Smooth muscle cell (in vitro differentiated cells): ENCODE results near the gene DLX1. TPM values are rescaled to one million over a fixed set of nuclear protein-coding genes. Genes with fewer than 3 reads are reported as not detected.

Experiments used
- DNase-seq: peaks from one replicate; lab custom pipeline; 2025; ENCODE audit not compliant: unreplicated experiment; lab: John Stamatoyannopoulos, UW
- H2AFZ ChIP-seq: fragments of 200-600 bp; sonication (generic); 2 replicates; pipeline ENCODE4 v1.6.0; 2016; ENCODE audit warnings: antibody characterized with exemption, low read depth, mild to moderate bottlenecking
- H3F3A ChIP-seq: fragments of 200-600 bp; sonication (generic); 2 replicates; pipeline ENCODE4 v1.6.0; 2017; ENCODE audit warnings: antibody characterized with exemption, low read depth
- H3K27ac ChIP-seq: fragments of 200-600 bp; sonication (generic); 2 replicates; pipeline ENCODE4 v1.5.1; 2016; ENCODE audit warnings: low read depth, mild to moderate bottlenecking
- H3K27me3 ChIP-seq: fragments of 200-600 bp; sonication (generic); 2 replicates; pipeline ENCODE4 v1.6.1; 2016; ENCODE audit warnings: low read depth, mild to moderate bottlenecking
- H3K36me3 ChIP-seq: fragments of 200-600 bp; sonication (generic); 2 replicates; pipeline ENCODE4 v1.5.1; 2016; ENCODE audit warnings: low read depth
- H3K4me1 ChIP-seq: fragments of 200-600 bp; sonication (generic); 2 replicates; pipeline ENCODE4 v1.5.1; 2016; ENCODE audit warnings: low read depth
- H3K4me2 ChIP-seq: fragments of 200-600 bp; sonication (generic); 2 replicates; pipeline ENCODE4 v1.6.0; 2016; ENCODE audit warnings: mild to moderate bottlenecking
- H3K4me3 ChIP-seq: fragments of 200-600 bp; sonication (generic); 2 replicates; pipeline ENCODE4 v1.5.1; 2016; ENCODE audit warnings: mild to moderate bottlenecking
- H3K79me2 ChIP-seq: fragments of 200-600 bp; sonication (generic); 2 replicates; pipeline ENCODE4 v1.6.0; 2016; ENCODE audit warnings: low read depth, mild to moderate bottlenecking
- H3K9ac ChIP-seq: fragments of 200-600 bp; sonication (generic); 2 replicates; pipeline ENCODE4 v1.6.0; 2016; ENCODE audit warnings: low read depth
- H3K9me3 ChIP-seq: fragments of 200-600 bp; sonication (generic); replicated peaks from 2 replicates; pipeline ENCODE4 v1.5.1; 2016; ENCODE audit warnings: low read depth
- H4K20me1 ChIP-seq: fragments of 200-600 bp; sonication (generic); 2 replicates; pipeline ENCODE4 v1.6.0; 2016; ENCODE audit warnings: low read depth
- WGBS: methylation state at CpG from one replicate; pipeline ENCODE4 v1.1.7; 2016; ENCODE audit warnings: low lambda C conversion rate; 5-methylcytosine and 5-hydroxymethylcytosine counted together
- polyA plus RNA-seq: library from polyadenylated mRNA; unstranded; fragments of >200 nt; fragmentation: Nextera tagmentation; extraction: Ambion mirVana; gene quantifications from 2 replicates; pipeline ENCODE4 v1.2.1, GENCODE V29; 2016
- total RNA-seq: library from RNA; depleted of rRNA; stranded (reverse); fragments of >200 nt; gene quantifications from 2 replicates; pipeline ENCODE4 v1.2.3, GENCODE V29; 2014
- TF ChIP-seq, protein P1 (sequence below): fragments of 200-600 bp; sonication (generic); IDR thresholded peaks from 2 replicates; pipeline ENCODE4 v1.5.1; 2017; ENCODE audit warnings: borderline replicate concordance, mild to moderate bottlenecking, antibody characterized with exemption; ENCODE audit not compliant: insufficient read depth, poor library complexity, severe bottlenecking

The DLX1 gene
- total and polyA plus RNA-seq, 2 experiments from 2014 or later, result 3.3 to 3.5 TPM

DNA sequence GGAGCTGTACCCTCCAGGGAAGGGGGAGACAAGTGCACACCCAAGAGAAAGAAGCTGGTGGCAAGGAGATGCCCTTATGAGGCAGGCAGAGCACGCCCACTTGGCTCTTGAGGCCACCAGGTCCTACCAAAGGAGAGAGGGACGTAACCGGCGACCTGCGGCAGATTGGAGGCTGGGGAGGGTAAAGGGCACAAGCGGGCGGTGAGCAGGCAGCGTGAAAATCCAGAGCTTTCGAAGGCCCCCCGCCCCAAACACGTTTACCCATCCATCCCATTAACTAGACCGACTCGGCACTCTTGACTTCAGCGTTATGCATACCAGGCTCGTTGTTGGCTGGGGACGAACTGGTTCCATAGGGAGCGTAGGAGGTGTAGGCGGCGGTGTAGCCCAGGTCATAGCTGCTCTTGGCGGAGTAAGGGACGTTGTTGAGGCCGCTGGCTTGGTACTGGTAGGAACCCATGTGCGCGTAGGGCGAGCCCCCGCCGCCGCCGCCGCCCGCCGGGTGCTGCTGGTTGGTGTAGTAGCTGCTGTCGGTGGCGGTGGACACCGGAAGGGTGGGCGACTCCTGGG lies 16.6 kb downstream of the DLX1 start:
- under 1% methylated on average over 33 of the region's 36 CpGs for WGBS
- no peaks in the 10 kb centered on the region for H3K9me3 ChIP-seq
- H3K27me3 ChIP-seq, result peaks cover 73% of the 10 kb centered on the region
- peaks cover 8% of the 10 kb centered on the region for H4K20me1 ChIP-seq
- H3K27ac ChIP-seq, result peak overlapping the region; percentile 45
- H3F3A ChIP-seq, result peaks cover 17% of the 10 kb centered on the region
- H3K4me1 ChIP-seq, result peaks cover 55% of the 10 kb centered on the region
- peak overlapping the region; percentile 43 for H2AFZ ChIP-seq
- peak overlapping the region; percentile 68 for H3K4me3 ChIP-seq
- no peaks in the 10 kb centered on the region for H3K36me3 ChIP-seq
- no peak overlapping the region for H3K9ac ChIP-seq
- TF ChIP-seq, protein P1, sequence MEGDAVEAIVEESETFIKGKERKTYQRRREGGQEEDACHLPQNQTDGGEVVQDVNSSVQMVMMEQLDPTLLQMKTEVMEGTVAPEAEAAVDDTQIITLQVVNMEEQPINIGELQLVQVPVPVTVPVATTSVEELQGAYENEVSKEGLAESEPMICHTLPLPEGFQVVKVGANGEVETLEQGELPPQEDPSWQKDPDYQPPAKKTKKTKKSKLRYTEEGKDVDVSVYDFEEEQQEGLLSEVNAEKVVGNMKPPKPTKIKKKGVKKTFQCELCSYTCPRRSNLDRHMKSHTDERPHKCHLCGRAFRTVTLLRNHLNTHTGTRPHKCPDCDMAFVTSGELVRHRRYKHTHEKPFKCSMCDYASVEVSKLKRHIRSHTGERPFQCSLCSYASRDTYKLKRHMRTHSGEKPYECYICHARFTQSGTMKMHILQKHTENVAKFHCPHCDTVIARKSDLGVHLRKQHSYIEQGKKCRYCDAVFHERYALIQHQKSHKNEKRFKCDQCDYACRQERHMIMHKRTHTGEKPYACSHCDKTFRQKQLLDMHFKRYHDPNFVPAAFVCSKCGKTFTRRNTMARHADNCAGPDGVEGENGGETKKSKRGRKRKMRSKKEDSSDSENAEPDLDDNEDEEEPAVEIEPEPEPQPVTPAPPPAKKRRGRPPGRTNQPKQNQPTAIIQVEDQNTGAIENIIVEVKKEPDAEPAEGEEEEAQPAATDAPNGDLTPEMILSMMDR, result no peak
- no peak for DNase-seq
- peaks cover 5% of the 10 kb centered on the region for H3K79me2 ChIP-seq
- H3K4me2 ChIP-seq, result peak overlapping the region; percentile 97

DNA sequence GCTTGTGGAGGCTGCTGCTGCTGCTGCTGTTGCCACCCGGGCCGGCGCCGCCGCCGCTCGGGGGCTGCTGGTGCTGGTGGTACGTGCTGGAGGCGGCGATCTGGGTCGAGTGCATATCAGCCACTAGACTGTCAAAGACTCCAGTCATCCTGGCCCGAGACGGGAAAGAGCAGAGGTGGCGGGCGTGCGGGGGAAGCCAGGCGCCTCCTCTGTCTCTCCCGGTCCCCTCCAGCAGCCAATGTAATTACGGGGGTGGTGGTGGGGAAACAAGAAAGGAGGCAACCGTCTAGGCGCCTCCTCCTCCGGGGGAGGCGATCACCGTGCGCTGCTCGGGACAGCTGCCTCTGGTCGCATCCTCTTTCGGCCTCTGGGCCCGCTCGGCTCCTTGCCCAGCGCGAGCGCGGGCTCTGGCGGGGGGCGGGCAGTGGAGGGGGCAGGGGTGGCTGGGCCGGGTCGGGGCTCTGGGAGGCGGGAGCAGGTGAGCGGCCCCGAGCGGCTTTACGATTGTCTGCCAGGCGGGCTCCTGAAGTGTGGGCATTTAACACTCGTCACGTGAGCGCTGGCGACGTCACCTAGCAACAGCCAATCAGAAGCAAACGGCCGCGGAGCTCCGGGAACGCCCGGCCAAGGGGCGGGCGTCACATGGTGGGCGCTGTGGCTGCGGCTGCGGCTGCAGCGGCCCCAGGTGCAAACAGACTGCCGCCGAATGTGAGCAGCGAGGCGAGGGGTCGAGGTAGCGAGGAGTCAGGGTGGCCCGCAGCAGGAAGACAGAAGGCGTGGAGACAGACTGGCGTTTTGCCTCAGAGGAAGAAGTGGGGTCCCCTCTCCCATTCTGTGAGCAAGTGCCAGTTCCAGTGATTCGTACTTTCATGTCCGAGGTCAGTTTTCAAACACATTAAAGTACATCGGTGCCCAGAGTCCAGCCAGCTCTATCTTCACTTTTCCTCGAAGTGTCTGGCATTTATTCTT lies 17.4 kb downstream of the DLX1 start, which contains the start of gene DLX2:
TSS of gene DLX2 (minus strand) at position 510 of the 969 bp plus-strand sequence. CDS start at position 148, 362 bp downstream.
- peaks cover 8% of the 10 kb centered on the region for H4K20me1 ChIP-seq
- DNase-seq, result peak; percentile 72
- no peaks in the 10 kb centered on the region for H3K9me3 ChIP-seq
- H2AFZ ChIP-seq, result peak within 1 kb of the TSS; percentile 43
- WGBS, result 1% methylated on average over 64 of the region's 74 CpGs
- H3K27ac ChIP-seq, result peak within 1 kb of the TSS; percentile 45
- no peak within 1 kb of the TSS for H3K9ac ChIP-seq
- peak within 1 kb of the TSS; percentile 68 for H3K4me3 ChIP-seq
- H3K4me2 ChIP-seq, result peak within 1 kb of the TSS; percentile 97
- H3F3A ChIP-seq, result peaks cover 12% of the 10 kb centered on the region
- H3K4me1 ChIP-seq, result peaks cover 48% of the 10 kb centered on the region
- TF ChIP-seq, protein P1, result no peak
- peaks cover 81% of the 10 kb centered on the region for H3K27me3 ChIP-seq
- peaks cover 5% of the 10 kb centered on the region for H3K79me2 ChIP-seq
- no peaks in the 10 kb centered on the region for H3K36me3 ChIP-seq

DNA sequence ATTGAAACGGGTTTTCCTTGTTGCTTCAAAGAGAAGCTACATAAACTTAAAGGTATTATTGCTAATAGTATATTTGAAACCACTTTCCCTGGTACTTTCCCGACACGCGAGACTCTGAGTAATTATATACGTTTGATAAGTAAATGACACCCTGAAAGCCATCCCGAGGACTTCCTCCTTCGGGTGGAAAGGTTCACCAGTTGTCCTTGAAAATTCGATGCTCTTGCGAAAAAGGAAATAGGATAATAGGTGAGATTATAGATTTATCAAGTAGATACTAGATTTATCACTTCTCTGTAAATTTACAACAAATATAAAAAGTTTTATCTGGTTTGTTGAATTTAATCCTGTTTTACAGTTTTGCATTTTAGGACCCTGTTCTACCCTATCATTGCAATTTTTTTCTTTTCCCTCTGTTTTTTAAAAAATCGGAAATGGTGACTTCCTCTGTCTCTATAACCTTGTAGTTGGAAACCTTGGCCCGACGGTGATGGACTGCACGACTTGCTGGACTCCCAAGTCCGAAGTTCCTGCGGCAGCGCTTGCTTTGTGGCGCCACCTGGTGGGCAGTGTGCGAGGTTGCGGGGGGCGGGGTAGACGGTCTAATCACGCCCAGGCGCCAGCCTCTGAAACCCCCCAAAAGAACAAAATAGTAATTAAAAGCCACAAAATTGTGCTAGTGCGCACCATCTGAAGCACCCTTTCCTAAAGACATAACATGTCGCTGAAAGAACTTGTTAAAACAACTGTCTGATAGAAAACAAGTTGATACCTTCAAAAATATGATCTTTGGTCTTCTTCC lies 18.4 kb downstream of the DLX1 start:
- no peaks in the 10 kb centered on the region for H3K36me3 ChIP-seq
- TF ChIP-seq, protein P1, result peak; percentile 96
- peaks cover 7% of the 10 kb centered on the region for H3F3A ChIP-seq
- H3K9ac ChIP-seq, result no peak overlapping the region
- no peak overlapping the region for H2AFZ ChIP-seq
- H4K20me1 ChIP-seq, result peaks cover 8% of the 10 kb centered on the region
- 5% methylated on average over 25 of the region's 25 CpGs for WGBS
- peak overlapping the region; percentile 68 for H3K4me3 ChIP-seq
- peak; percentile 71 for DNase-seq
- peaks cover 91% of the 10 kb centered on the region for H3K27me3 ChIP-seq
- peak overlapping the region; percentile 97 for H3K4me2 ChIP-seq
- H3K4me1 ChIP-seq, result peaks cover 38% of the 10 kb centered on the region
- H3K9me3 ChIP-seq, result no peaks in the 10 kb centered on the region
- no peak overlapping the region for H3K27ac ChIP-seq
- H3K79me2 ChIP-seq, result peaks cover 5% of the 10 kb centered on the region
